C4-2B (cell line): ENCODE results near the gene OPCML.

ENCODE experiments used
- H3K27ac ChIP-seq: fragments of 450-650 bp; 2 replicates; pipeline ENCODE4 v1.5.1; 2017
- ZFX ChIP-seq: fragments of 450-650 bp; IDR thresholded peaks from 2 replicates; pipeline ENCODE4 v1.6.1; 2017
- TF ChIP-seq, protein P1 (sequence below): fragments of 450-650 bp; conservative IDR thresholded peaks from 2 replicates; pipeline ENCODE4 v1.5.1; 2017; ENCODE audit warnings: mild to moderate bottlenecking

The OPCML gene

GRCh38 chr11:133072858-133073582 lies 459.3 kb downstream of the OPCML start:
- no peak for TF ChIP-seq ZFX
- TF ChIP-seq, protein P1, sequence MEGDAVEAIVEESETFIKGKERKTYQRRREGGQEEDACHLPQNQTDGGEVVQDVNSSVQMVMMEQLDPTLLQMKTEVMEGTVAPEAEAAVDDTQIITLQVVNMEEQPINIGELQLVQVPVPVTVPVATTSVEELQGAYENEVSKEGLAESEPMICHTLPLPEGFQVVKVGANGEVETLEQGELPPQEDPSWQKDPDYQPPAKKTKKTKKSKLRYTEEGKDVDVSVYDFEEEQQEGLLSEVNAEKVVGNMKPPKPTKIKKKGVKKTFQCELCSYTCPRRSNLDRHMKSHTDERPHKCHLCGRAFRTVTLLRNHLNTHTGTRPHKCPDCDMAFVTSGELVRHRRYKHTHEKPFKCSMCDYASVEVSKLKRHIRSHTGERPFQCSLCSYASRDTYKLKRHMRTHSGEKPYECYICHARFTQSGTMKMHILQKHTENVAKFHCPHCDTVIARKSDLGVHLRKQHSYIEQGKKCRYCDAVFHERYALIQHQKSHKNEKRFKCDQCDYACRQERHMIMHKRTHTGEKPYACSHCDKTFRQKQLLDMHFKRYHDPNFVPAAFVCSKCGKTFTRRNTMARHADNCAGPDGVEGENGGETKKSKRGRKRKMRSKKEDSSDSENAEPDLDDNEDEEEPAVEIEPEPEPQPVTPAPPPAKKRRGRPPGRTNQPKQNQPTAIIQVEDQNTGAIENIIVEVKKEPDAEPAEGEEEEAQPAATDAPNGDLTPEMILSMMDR, result no peak
- H3K27ac ChIP-seq, result no peak overlapping the region

DNA sequence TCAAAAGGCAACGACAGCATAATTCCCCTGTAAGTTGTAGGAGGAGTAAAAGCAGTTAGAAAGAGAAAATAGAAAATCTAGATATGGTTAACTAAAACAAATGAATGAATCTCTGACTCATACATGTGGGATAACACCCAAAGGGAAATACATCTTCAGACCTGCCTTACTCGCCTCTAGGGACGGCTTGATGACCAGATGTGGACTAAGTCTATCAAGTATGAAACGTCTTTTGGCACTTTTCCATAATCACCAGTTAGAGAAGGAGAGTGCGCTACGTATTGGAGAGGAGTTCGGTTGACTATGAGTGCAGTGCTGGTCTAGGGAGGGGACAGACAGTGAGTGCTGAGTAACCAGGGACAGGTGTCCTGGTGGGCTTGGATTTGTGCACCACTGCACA lies 459.9 kb downstream of the OPCML start:
- TF ChIP-seq, protein P1, result no peak
- TF ChIP-seq ZFX, result no peak
- no peak overlapping the region for H3K27ac ChIP-seq

DNA sequence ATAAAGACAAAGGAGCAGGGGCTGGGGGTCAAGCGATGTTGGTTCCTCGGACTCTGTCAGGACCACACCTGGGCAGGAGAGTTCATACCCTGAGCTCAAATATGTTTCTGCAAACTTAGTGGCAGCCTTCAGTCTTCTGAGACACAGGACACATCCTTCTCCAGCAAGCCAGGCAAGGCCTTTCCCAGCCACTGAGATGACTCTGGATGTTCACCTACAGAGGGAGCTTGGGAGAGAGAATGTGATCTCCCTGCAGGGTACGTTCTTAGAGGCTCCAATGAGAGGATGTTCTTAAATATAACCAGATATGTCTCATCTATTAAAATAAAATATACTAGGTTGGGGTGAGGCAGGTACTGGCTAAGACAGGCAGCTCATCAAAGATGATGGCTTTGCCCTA lies 461.5 kb downstream of the OPCML start:
- TF ChIP-seq, protein P1, result no peak
- no peak for TF ChIP-seq ZFX
- H3K27ac ChIP-seq, result no peak overlapping the region

DNA sequence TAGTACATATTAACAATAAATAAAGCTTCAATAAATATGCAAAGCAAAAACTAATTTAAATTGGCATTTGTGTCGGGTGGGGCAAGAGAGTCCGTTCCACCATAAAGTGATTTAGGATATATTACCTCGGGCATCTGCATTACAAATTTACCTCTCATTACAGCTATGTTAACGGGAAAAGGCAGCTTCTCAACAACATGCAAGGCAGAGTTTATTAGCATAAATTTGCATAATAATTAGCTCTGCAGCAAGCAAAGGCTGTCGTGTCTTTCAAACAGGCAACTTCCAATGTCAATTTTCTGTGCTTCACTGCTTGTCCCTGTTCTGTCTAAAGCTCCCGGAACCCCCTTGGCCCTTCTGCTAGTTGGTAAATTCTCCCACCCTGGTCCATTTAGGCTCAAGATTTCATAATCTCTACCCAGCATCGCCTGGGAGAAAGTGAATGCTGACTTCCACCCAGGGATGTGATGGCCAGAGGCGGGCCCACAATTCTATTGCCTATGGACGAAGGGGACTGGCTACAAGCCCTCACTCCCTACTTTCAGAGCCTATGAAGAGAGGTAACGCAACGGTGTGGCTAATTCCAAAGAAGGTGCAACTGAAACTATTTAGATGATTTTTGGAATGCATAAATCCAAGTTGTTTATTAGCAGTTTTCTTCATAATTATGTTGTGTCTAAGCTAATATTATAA lies 462.1 kb downstream of the OPCML start:
- no peak overlapping the region for H3K27ac ChIP-seq
- TF ChIP-seq ZFX, result no peak
- TF ChIP-seq, protein P1, result no peak

DNA sequence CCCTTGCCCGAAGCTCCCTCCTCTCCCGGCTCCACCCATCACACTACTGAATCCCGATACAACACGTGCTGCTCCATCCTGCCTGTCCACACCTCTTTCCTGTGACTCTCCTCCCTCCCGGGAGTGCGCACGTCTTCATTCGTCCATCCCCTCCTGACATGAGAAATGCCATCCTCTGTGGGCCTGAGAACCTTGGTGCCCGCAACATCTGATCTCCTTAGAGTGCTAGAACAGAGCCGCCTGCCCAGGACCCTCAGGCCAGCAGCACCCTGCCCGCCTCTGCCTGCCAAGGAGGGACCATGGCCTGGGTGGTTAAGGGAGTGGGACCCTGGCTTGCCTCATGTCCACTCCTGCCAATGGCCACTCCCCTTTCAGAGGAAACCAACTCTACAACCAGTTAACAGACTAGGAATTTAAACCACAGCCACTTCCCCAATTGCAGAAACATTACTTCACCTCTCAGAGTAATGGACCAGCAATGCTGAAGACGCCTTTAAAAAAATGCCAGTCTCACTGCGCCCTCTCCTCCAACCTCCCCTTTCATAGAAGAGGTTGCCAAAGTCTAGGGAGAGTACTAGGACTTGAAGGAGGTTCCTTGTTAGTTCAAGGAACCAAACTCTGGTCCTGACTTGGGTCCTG lies 466.3 kb downstream of the OPCML start:
- no peak overlapping the region for H3K27ac ChIP-seq
- TF ChIP-seq ZFX, result no peak
- TF ChIP-seq, protein P1, result no peak

DNA sequence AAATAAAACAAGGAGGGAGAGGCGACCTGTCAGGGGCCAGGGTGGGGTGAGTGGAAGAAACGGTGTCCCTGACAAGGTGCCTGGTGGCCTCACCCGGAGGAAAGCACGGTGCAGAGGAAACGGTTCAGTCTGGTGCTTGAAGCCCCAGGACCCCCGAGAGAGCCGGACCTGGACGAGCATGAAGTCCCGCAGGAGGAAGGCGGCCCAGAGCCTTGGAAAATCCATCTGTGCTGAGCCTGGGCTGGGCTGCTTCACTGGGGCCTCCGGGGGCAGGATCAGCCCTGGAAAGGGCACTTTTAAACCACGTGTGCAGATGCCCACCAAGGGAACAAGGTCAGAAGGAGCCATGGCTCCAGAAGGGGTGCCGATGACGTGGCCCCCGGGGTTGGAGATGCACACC lies 467.3 kb downstream of the OPCML start:
- no peak for TF ChIP-seq ZFX
- TF ChIP-seq, protein P1, result no peak
- H3K27ac ChIP-seq, result no peak overlapping the region
